SIG-M5 (cell line): ENCODE data around the gene UBE2S.
"Not testable (repeated sequence)": the region's sequence is repeated elsewhere in the genome, so short reads cannot be mapped to it uniquely, and the experiment has no call there.

Experiments used
- DNase-seq: peaks from one replicate; lab custom pipeline; 2025; lab: John Stamatoyannopoulos, UW

The UBE2S gene

GRCh38 chr19:55407550-55407799 is at the start of gene UBE2S:
Gene UBE2S, minus strand, starts transcription at chr19:55407788. Its CDS starts 199 bp downstream, at chr19:55407589.
- not testable (repeated sequence) for DNase-seq

DNA sequence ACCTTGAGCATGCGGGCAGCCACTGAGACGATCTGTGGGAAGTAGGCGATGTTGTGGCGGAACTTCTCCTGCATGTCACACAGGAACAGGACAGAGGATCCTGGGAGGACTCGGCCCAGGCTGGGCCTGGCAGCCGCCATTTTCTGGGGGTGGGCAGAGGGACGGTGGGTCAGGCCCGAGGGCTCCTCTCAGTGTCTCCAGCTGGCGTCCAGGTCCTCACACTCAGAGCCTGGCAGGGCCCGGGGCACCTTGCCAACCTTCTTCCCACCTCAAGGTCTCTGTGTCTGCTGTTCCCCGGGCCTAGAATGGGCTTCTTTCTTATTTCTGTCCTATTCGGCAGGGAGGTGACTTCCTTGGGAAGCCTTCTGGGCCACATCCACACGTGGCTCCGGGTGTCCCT is 48.8 kb upstream of the UBE2S start:
- DNase-seq = no peak

GRCh38 chr19:55455576-55456235 is 48.1 kb upstream of the UBE2S start:
- no peak for DNase-seq

DNA sequence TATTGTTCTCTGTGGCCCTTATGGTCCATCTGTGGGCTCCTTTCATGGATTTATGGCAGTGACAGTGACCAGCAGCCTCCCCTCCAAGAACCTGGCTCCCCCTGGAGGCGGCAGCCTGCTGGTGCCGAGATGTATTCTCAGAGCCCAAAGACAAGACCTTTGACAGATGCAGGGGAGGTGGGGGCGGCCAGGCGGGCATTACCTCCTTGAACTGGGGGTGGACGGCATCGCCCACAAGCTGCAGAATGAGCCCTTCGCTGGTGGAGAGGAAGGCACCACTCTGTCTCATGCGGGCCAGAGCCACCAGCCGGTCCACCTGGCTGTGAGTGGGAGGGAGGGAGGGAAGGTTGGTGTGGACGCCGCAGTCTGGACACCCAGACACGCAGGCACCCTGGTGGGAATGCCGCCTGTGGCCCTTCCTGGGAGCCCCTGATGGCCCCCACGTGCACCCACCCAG is 47.2 kb upstream of the UBE2S start:
- DNase-seq = no peak

GRCh38 chr19:55453511-55454260 is 46.1 kb upstream of the UBE2S start:
- no peak for DNase-seq

GRCh38 chr19:55452749-55453346 is 45.3 kb upstream of the UBE2S start:
- DNase-seq = no peak

GRCh38 chr19:55451965-55452748 is 44.6 kb upstream of the UBE2S start:
- DNase-seq = no peak

- DNase-seq = no peak
These were observed 43.8 kb upstream of the UBE2S start for GRCh38 chr19:55451163-55451964.

DNA sequence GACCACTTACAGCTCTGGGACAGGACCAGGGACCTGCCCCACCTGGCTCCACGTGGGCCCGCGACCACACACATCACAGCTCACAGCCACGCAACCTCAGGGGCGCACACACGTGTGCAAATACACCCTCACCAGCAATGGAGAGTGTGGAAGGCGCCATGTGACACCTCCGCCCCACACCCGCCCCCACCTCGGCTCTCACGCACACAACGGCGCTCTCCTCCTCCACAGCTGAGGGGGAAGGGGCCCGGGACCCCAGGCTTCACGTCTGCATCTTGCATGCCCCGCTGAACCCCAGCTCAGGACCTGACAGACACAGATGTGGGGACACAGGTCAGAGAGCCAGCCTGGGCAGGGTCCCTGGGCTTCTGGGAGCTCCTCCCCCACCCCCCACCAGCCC is 41.9 kb upstream of the UBE2S start:
- DNase-seq = no peak

DNA sequence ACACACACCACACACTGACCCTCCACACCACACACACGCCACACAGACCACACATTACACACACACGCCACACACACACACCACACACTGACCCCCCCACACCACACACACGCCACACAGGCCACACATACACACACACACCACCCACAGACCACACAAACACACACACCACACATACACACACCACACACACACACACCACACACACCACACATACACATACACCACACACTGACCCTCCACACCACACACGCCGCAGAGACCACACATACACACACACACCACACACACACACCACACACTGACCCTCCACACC is 40.5 kb upstream of the UBE2S start:
- not testable (repeated sequence) for DNase-seq

DNA sequence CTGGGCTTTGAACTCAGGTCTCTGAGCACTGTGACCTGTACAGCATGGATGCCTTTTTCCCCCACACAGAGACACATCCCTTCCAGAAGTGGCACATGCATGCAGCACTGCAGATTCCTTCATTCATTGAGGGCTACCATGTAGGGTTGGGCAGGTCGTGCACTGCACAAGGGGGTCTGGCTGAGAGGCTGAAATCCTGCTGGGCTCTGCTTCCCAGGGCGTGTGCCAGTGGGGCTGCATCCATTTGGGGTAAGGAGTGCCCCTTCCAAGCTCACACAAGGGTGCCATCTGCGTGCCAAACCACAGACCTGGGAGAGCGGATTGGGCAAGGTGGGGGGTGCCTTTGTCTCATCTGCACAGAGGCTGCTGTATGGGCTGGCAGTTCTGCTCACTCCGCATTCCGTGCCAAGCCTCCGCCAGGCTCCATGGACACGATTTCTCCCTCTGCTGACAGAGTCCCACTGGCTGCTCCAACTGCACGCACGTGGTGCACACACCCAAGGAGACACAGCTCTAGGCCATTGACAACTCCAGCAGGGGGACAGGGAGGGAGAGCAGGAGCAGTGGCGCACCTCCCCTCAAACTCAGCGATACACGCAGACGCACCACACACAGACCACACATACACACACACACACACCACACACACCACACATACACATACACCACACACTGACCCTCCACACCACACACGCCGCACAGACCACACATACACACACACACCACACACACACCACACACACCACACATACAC is 40.0 kb upstream of the UBE2S start:
- DNase-seq = no peak

DNA sequence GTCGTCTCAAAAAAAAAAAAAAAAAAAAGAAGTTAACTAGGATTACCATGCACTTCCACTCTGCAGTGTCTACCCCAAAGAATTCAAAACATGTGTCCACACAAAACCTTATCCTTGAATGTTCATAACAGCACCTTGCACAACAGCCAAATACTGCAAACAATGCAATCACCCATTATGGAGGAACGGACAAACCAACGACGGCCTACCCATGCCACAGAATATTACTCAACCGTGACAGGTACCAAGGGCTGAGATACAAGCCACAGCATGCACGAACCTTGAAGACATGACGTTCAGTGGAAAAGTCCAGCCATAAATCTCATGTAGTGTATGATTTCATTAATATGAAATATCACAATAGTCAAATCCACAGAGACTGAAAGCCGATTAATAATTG is 38.5 kb upstream of the UBE2S start:
- no peak for DNase-seq

DNA sequence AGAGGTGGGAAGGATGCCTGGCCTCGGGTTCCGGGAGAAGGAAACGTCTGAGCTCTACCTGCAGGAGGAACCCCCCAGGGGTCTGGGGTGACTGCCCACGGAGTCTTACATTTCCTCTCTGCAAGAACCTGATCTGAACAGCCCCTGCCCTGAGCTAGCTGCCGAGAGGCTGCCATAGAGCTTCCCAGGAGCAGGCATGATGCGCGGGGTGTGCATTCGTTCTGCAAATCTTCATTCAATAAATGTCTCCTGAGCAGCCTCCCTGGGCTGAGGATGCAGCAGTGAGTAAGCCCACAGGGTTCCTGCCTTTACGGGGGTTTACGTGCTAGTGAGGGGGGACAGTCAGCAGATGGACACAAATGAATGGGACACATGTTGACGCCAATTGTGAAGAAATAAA is 37.1 kb upstream of the UBE2S start:
- DNase-seq = no peak

- DNase-seq = no peak
These were observed 36.4 kb upstream of the UBE2S start for GRCh38 chr19:55443824-55444480.

DNA sequence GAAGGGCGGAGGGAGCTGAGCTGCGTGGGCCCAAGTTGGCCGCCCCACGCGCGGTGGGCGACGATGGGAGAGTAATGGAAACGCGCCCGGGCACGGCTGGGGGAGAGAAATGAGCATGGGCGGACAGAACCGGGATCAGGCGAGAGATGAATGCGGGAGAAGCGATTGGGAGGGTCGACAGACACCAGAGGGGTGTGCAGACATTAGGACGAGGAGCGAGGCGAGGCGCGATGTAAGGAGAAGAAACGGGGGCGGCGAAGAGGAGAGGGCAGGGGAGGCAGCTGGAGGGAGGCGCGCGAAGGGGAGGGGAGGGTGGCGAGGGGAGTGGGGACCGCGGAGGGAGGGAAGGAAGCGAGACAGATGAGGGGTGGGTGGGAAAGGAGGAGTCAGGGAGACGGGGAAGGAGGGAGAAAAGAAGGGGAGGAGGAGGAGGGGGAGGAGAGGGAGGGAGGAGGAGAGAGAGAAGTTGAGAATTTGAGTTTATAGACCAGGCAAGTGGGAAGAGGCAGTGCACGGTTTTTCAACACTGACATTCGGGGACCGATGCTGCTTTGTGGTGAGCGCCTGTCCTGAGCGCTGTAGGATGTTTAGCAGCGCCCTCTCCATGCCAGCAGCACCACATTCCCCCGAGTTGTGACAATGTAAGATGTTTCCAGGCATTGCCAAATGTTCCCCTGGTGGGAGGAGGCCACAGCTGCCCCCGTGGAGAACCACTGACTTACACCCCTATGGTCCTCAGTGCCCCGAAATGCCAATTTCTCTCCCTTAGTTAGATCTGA is 35.6 kb upstream of the UBE2S start, which contains the start of gene SHISA7:
Gene SHISA7, minus strand, starts transcription at position 256 of the 779 bp plus-strand sequence. CDS start 437 bp downstream, outside the sequence.
- DNase-seq = no peak

GRCh38 chr19:55442372-55442961 is 34.9 kb upstream of the UBE2S start:
- DNase-seq = no peak

- DNase-seq = no peak
These were observed 34.2 kb upstream of the UBE2S start for GRCh38 chr19:55441692-55442321.

- DNase-seq = peak; percentile 32
These were observed 33.7 kb upstream of the UBE2S start for GRCh38 chr19:55441319-55441691.
